Liver (tissue), 9 donors: ENCODE measurements around the gene ADH7. TPM values are rescaled to one million over a fixed set of nuclear protein-coding genes. Genes with fewer than 3 reads are reported as not detected.

Experiments
- DNase-seq: peaks from one replicate; pipeline ENCODE4 v3.0.0-alpha.2; 2017; ENCODE audit warnings: low spot score
- H3K27ac ChIP-seq, 2 donors: one replicate each; pipeline ENCODE4 v1.7.0; 2013; ENCODE audit warnings: inconsistent platforms in 2 of 2, low read length in 2 of 2, control low read depth in 1 of 2, low read depth in 1 of 2, mild to moderate bottlenecking in 1 of 2
- H3K27me3 ChIP-seq, 4 donors: one replicate each; pipeline versions ENCODE4 v1.6.1 to v1.7.0; 2013; ENCODE audit warnings: low read length in 3 of 4, inconsistent platforms in 1 of 4, mild to moderate bottlenecking in 1 of 4, moderate library complexity in 1 of 4; ENCODE audit not compliant: control insufficient read depth in 4 of 4, insufficient read depth in 4 of 4
- H3K36me3 ChIP-seq, 4 donors: one replicate each; pipeline versions ENCODE4 v1.6.1 to v1.7.0; 2013; ENCODE audit warnings: low read length in 3 of 4, mild to moderate bottlenecking in 3 of 4, low read depth in 1 of 4, moderate library complexity in 1 of 4; ENCODE audit not compliant: control insufficient read depth in 4 of 4, insufficient read depth in 3 of 4
- H3K4me1 ChIP-seq, 4 donors: one replicate each; pipeline versions ENCODE4 v1.6.1 to v1.7.0; 2013; ENCODE audit warnings: low read length in 3 of 4, mild to moderate bottlenecking in 3 of 4, moderate library complexity in 1 of 4; ENCODE audit not compliant: control insufficient read depth in 4 of 4, insufficient read depth in 4 of 4
- H3K4me3 ChIP-seq, 3 donors: one replicate each; pipeline versions ENCODE4 v1.6.1 to v1.7.0; 2013; ENCODE audit warnings: low read length in 3 of 3, control low read depth in 1 of 3, low read depth in 1 of 3, mild to moderate bottlenecking in 1 of 3
- H3K9ac ChIP-seq, 2 donors: one replicate each; pipeline ENCODE4 v1.7.0; 2013; ENCODE audit warnings: low read length in 2 of 2, mild to moderate bottlenecking in 2 of 2, moderate library complexity in 2 of 2, control low read depth in 1 of 2, low read depth in 1 of 2
- H3K9me3 ChIP-seq, 4 donors: one replicate each; pipeline versions ENCODE4 v1.6.1 to v1.7.0; 2013; ENCODE audit warnings: low read length in 3 of 4; ENCODE audit not compliant: control insufficient read depth in 4 of 4
- EGR1 ChIP-seq, 2 donors: IDR thresholded peaks; 2 replicates each; pipeline ENCODE4 v1.6.1; 2016 to 2018; ENCODE audit warnings: antibody characterized with exemption in 2 of 2, low read depth in 2 of 2
- FOXA2 ChIP-seq: IDR thresholded peaks from 2 replicates; pipeline ENCODE4 v1.6.1; 2016; ENCODE audit warnings: antibody characterized with exemption
- GABPA ChIP-seq, 2 donors: IDR thresholded peaks in 1 of 2; conservative IDR thresholded peaks in 1 of 2; 2 replicates each; pipeline ENCODE4 v1.6.1; 2016; ENCODE audit warnings: antibody characterized with exemption in 2 of 2, mild to moderate bottlenecking in 1 of 2, moderate library complexity in 1 of 2
- HNF4A ChIP-seq, 2 donors: conservative IDR thresholded peaks; 2 replicates each; pipeline ENCODE4 v1.6.1; 2016; ENCODE audit warnings: antibody characterized with exemption in 2 of 2, mild to moderate bottlenecking in 2 of 2
- HNF4G ChIP-seq: IDR thresholded peaks from 2 replicates; pipeline ENCODE4 v1.6.1; 2016; ENCODE audit warnings: antibody characterized with exemption
- NR2F2 ChIP-seq: IDR thresholded peaks from 2 replicates; pipeline ENCODE4 v1.6.1; 2016; ENCODE audit warnings: antibody characterized with exemption
- RAD21 ChIP-seq, 2 donors: IDR thresholded peaks; 2 replicates each; pipeline ENCODE4 v1.6.1; 2016; ENCODE audit warnings: antibody characterized with exemption in 2 of 2, mild to moderate bottlenecking in 2 of 2
- REST ChIP-seq: IDR thresholded peaks from 2 replicates; pipeline ENCODE4 v1.6.1; 2016; ENCODE audit warnings: antibody characterized with exemption, mild to moderate bottlenecking
- SP1 ChIP-seq: IDR thresholded peaks from 2 replicates; pipeline ENCODE4 v1.6.1; 2018; ENCODE audit warnings: antibody characterized with exemption, mild to moderate bottlenecking
- TAF1 ChIP-seq: conservative IDR thresholded peaks from 2 replicates; pipeline ENCODE4 v1.6.1; 2016; ENCODE audit warnings: antibody characterized with exemption, mild to moderate bottlenecking
- YY1 ChIP-seq: IDR thresholded peaks from 2 replicates; pipeline ENCODE4 v1.6.1; 2016; ENCODE audit warnings: antibody characterized with exemption, mild to moderate bottlenecking
- ZBTB33 ChIP-seq: IDR thresholded peaks from 2 replicates; pipeline ENCODE4 v1.6.1; 2016; ENCODE audit warnings: antibody characterized with exemption
- WGBS: extraction: QIAGEN DNeasy Blood & Tissue Kit; methylation state at CpG from one replicate; pipeline ENCODE4 v1.1.7; 2013; 5-methylcytosine and 5-hydroxymethylcytosine counted together
- polyA plus RNA-seq, 2 donors: library from polyadenylated mRNA; stranded (reverse) in 1 of 2; unstranded in 1 of 2; fragments of 200-250 nt in 1 of 2; fragments of >200 nt in 1 of 2; fragmentation: Nextera tagmentation in 1 of 2; extraction: Ambion mirVana in 1 of 2; gene quantifications; one replicate each; pipeline versions ENCODE4 v1.2.1 to v1.2.3, GENCODE V29; 2013 to 2015
- total RNA-seq, 2 donors: library from RNA; depleted of rRNA; stranded (reverse); fragments of >200 nt; gene quantifications; one replicate each; pipeline ENCODE4 v1.2.3, GENCODE V29; 2014
- TF ChIP-seq, protein P1 (sequence below): IDR thresholded peaks from 2 replicates; pipeline ENCODE4 v1.6.1; 2016; ENCODE audit warnings: antibody characterized with exemption
- donor health status: healthy.
- donor health status: healthy.
- donor health status: healthy.
- donor health status: healthy.
- donor health status: healthy.

ADH7 gene
- total and polyA plus RNA-seq, 4 donors = under 0.01 TPM; not detected in 3

GRCh38 chr4:99447079-99447478, 11.9 kb upstream of the ADH7 start:
- WGBS = 24% methylated on average over 3 of the region's 3 CpGs
- no peaks in the 10 kb centered on the region for H3K4me1 ChIP-seq
- no peak for DNase-seq
- no peak overlapping the region for H3K4me3 ChIP-seq
- TF ChIP-seq HNF4G = no peak
- TF ChIP-seq REST = no peak
- no peak for TF ChIP-seq HNF4A (conservative IDR thresholded peaks at IDR 0.05)
- no peak for TF ChIP-seq RAD21 (IDR thresholded peaks at IDR 0.05)
- no peak for TF ChIP-seq GABPA (IDR thresholded peaks at IDR 0.05 in 1 of 2, conservative IDR thresholded peaks at IDR 0.05 in 1 of 2)
- no peak for TF ChIP-seq FOXA2
- TF ChIP-seq YY1 = no peak
- no peak for TF ChIP-seq NR2F2
- TF ChIP-seq EGR1 (IDR thresholded peaks at IDR 0.05; ENCODE audit: low read depth in 2 of 2) = no peak
- TF ChIP-seq, protein P1, sequence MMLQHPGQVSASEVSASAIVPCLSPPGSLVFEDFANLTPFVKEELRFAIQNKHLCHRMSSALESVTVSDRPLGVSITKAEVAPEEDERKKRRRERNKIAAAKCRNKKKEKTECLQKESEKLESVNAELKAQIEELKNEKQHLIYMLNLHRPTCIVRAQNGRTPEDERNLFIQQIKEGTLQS = no peak
- TF ChIP-seq TAF1 = no peak
- H3K27me3 ChIP-seq = no peaks in the 10 kb centered on the region
- peaks cover 0 to 2% (median 0%) of the 10 kb centered on the region in 4 donors for H3K9me3 ChIP-seq
- no peaks in the 10 kb centered on the region for H3K36me3 ChIP-seq
- H3K27ac ChIP-seq = no peak overlapping the region
- H3K9ac ChIP-seq = no peak overlapping the region

DNA sequence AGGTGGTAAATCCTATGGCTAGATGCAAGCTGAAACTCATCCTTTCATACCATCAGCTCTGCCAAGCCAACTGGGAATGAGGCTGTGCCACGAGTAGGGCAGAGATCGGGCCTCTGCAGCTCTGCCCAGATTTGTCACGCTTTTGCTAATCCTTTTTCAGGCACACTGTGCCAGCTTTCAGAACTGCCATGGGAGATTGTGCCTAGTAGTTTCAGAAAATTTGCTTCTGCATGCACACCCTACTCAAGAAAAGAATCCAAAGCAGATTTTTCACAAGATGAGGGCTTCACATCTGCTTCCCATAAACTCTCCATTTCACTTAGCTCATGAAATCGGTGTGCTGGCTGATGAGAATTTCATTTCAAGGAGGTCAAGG, 3.3 kb upstream of the ADH7 start:
- no peaks in the 10 kb centered on the region for H3K9me3 ChIP-seq
- TF ChIP-seq SP1 (no peak), ZBTB33 (no peak), GABPA (IDR thresholded peaks at IDR 0.05 in 1 of 2, conservative IDR thresholded peaks at IDR 0.05 in 1 of 2) (no peak), TAF1 (no peak), YY1 (no peak), EGR1 (IDR thresholded peaks at IDR 0.05; ENCODE audit: low read depth in 2 of 2) (no peak)
- H3K27me3 ChIP-seq = no peaks in the 10 kb centered on the region
- 93% methylated on average over 4 of the region's 4 CpGs for WGBS
- peaks cover 0 to 5% (median 0%) of the 10 kb centered on the region in 4 donors for H3K4me1 ChIP-seq
- no peak overlapping the region for H3K4me3 ChIP-seq
- no peak for DNase-seq
- no peak overlapping the region for H3K27ac ChIP-seq
- H3K36me3 ChIP-seq = no peaks in the 10 kb centered on the region
- H3K9ac ChIP-seq = no peak overlapping the region
